ENCODE results near the gene CACNG8.
"Not testable (repeated sequence)": the region's sequence is repeated elsewhere in the genome, so short reads cannot be mapped to it uniquely, and the experiment has no call there.

Gene CACNG8

GRCh38 chr19:53942001-53942786 is 20.5 kb upstream of the CACNG8 start:
- in situ Hi-C loops (cut with HindIII; ENCODE audit: low sequenced_read_pairs), result no loop called here
- H3K4me3 ChIP-seq (ENCODE audit: low read depth, low read length), result no peak overlapping the region
- TF ChIP-seq CTCF (IDR thresholded peaks at IDR 0.05; ENCODE audit: low read depth, low read length), result no peak
- DNase-seq (ENCODE audit: low read depth, low spot score), result no peak

DNA sequence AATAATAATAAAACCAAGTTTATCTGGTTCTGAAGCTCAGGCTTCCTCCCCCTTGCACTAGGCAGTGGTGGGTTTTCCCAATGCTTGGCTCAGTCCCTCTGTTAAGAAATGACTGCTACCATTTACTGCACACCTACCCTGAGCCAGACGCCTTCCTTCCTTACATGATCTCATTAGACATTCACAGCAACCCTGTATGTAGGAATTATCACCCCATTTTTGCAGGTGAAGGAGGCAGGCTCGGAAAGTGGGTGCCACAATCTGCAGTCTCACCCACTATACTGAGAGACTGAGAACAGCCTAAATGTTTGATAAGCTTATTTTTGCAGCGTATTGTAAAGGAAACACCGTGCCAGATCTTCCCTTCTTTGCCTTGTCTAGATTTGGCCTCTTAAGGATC is 18.3 kb upstream of the CACNG8 start:
- DNase-seq (ENCODE audit: low read depth, low spot score), result no peak
- no peak for TF ChIP-seq CTCF (IDR thresholded peaks at IDR 0.05; ENCODE audit: low read depth, low read length)
- no peak overlapping the region for H3K4me3 ChIP-seq (ENCODE audit: low read depth, low read length)
- in situ Hi-C loops (cut with HindIII; ENCODE audit: low sequenced_read_pairs), result no loop called here

- in situ Hi-C loops (cut with HindIII; ENCODE audit: low sequenced_read_pairs), result no loop called here
- H3K4me3 ChIP-seq (ENCODE audit: low read depth, low read length), result no peak overlapping the region
- TF ChIP-seq CTCF (IDR thresholded peaks at IDR 0.05; ENCODE audit: low read depth, low read length), result no peak
- no peak for DNase-seq (ENCODE audit: low read depth, low spot score)
Observed at GRCh38 chr19:53944933-53945332, 17.8 kb upstream of the CACNG8 start.

DNA sequence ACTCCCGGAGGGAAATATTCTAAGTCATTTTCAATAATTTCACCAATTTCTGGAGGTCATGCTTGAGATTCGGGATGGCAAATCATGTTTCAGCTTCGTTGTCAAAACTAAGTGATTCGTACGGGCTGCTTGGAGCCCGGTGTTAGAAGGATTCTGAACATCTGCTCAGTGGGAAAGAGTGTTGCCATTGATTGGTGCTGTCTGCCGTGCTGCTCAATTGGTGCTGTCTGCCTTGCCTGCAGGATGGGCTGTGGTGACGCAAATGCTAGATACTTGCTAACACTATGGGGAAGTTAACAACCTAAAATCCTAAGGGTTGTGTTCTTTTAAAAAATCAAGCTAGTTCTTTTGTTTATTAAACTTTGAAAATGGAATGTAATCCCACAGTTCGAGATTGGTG is 17.3 kb upstream of the CACNG8 start:
- H3K4me3 ChIP-seq (ENCODE audit: low read depth, low read length), result no peak overlapping the region
- no peak for TF ChIP-seq CTCF (IDR thresholded peaks at IDR 0.05; ENCODE audit: low read depth, low read length)
- DNase-seq (ENCODE audit: low read depth, low spot score), result no peak
- in situ Hi-C loops (cut with HindIII; ENCODE audit: low sequenced_read_pairs), result no loop called here

- in situ Hi-C loops (cut with HindIII; ENCODE audit: low sequenced_read_pairs), result no loop called here
Observed at GRCh38 chr19:53945998-53946397, 16.7 kb upstream of the CACNG8 start.

DNA sequence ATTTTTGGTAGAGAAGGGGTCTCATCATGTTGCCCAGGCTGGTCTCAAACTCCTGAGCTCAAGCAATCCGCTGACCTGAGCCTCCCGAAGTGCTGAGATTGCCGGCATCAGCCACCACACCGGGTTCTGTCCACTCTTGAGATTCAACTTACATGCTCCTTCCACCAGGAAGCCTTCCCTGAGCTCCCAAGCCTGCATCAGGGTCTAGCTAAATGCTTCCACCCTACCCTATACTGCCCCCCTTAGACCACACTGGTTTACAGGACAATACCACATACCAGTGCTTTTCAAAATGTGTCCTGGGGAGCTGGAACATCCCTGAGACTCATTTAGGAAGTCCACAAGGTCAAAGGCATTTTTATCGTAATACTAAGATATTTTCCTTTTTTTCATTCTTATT is 15.1 kb upstream of the CACNG8 start:
- DNase-seq (ENCODE audit: low read depth, low spot score), result no peak
- in situ Hi-C loops (cut with HindIII; ENCODE audit: low sequenced_read_pairs), result no loop called here
- TF ChIP-seq CTCF (IDR thresholded peaks at IDR 0.05; ENCODE audit: low read depth, low read length), result peak; percentile 10
- no peak overlapping the region for H3K4me3 ChIP-seq (ENCODE audit: low read depth, low read length)

More at GRCh38 chr19:53945998-53946397, 16.7 kb upstream of the CACNG8 start:
- H3K4me3 ChIP-seq (ENCODE audit: low read depth, low read length), result no peak overlapping the region
- no peak for TF ChIP-seq CTCF (IDR thresholded peaks at IDR 0.05; ENCODE audit: low read depth, low read length)
- DNase-seq (ENCODE audit: low read depth, low spot score), result no peak

- DNase-seq (ENCODE audit: low read depth, low spot score); H3K4me3 ChIP-seq (ENCODE audit: low read depth, low read length); in situ Hi-C loops (cut with HindIII; ENCODE audit: low sequenced_read_pairs): not testable (repeated sequence)
Observed at GRCh38 chr19:53948611-53949010, 14.1 kb upstream of the CACNG8 start.

Data from astrocyte of the spinal cord (primary cell).